ENCODE measurements around the gene ODF4.

DNA sequence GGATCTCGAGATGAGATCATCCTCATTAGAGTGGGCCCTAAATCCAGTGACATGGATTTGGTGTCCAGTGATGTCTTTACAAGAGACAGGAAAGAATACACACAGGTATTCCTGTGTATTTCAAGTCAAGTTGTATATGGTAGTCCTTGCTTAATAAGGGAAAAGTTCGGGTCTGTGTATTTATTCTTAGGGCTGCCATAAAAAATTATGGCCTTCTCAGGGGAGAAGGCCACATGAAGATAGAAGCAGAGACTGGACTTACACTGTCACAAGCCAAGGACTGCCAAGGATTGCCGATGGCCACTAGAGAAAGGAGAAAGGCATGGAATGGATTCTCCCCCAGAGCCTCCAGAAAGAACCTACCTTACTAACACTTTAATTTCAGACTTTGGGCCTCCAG lies 28.6 kb downstream of the ODF4 start:
- TF ChIP-seq, protein P1, sequence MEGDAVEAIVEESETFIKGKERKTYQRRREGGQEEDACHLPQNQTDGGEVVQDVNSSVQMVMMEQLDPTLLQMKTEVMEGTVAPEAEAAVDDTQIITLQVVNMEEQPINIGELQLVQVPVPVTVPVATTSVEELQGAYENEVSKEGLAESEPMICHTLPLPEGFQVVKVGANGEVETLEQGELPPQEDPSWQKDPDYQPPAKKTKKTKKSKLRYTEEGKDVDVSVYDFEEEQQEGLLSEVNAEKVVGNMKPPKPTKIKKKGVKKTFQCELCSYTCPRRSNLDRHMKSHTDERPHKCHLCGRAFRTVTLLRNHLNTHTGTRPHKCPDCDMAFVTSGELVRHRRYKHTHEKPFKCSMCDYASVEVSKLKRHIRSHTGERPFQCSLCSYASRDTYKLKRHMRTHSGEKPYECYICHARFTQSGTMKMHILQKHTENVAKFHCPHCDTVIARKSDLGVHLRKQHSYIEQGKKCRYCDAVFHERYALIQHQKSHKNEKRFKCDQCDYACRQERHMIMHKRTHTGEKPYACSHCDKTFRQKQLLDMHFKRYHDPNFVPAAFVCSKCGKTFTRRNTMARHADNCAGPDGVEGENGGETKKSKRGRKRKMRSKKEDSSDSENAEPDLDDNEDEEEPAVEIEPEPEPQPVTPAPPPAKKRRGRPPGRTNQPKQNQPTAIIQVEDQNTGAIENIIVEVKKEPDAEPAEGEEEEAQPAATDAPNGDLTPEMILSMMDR (IDR thresholded peaks at IDR 0.05; ENCODE audit: borderline replicate concordance, extremely low read depth, low read length, poor library complexity, severe bottlenecking), result no peak
- no peak for TF ChIP-seq EZH2 (IDR thresholded peaks at IDR 0.05; ENCODE audit: borderline replicate concordance, low read depth, low read length, severe bottlenecking)

Measured in DND-41 (cell line).